GM18508 (cell line): Measurements from ENCODE around the gene SVEP1.

Experiments used
- ATAC-seq: cut with Tn5 transposase; IDR thresholded peaks from one replicate; pipeline ENCODE4 v1.9.1; 2021; ENCODE audit warnings: moderate number of reproducible peaks; ENCODE audit not compliant: insufficient read depth, unreplicated experiment

The SVEP1 gene

GRCh38 chr9:110332766-110333165 lies 246.8 kb downstream of the SVEP1 start:
- ATAC-seq: no peak

- no peak for ATAC-seq
Measured at GRCh38 chr9:110330484-110331105, 248.9 kb downstream of the SVEP1 start.

GRCh38 chr9:110329639-110330230 lies 249.8 kb downstream of the SVEP1 start:
- ATAC-seq: no peak

GRCh38 chr9:110328763-110329162 lies 250.8 kb downstream of the SVEP1 start:
- ATAC-seq: no peak

GRCh38 chr9:110327716-110328115 lies 251.8 kb downstream of the SVEP1 start:
- no peak for ATAC-seq

- ATAC-seq: no peak
Measured at GRCh38 chr9:110323818-110324217, 255.7 kb downstream of the SVEP1 start.

- ATAC-seq: no peak
Measured at GRCh38 chr9:110320651-110321445, 258.7 kb downstream of the SVEP1 start.

- ATAC-seq: no peak
Measured at GRCh38 chr9:110319781-110320492, 259.6 kb downstream of the SVEP1 start.

- ATAC-seq: no peak
Measured at GRCh38 chr9:110317911-110318310, 261.6 kb downstream of the SVEP1 start.

- ATAC-seq: peak; percentile 88
Measured at GRCh38 chr9:110316261-110317075, 263.1 kb downstream of the SVEP1 start.
